ENCODE results near the gene TMEM101. TPM values are rescaled to one million over a fixed set of nuclear protein-coding genes. Genes with fewer than 3 reads are reported as not detected.
"Not testable (repeated sequence)": the region's sequence is repeated elsewhere in the genome, so short reads cannot be mapped to it uniquely, and the experiment has no call there.

Gene TMEM101
- total and polyA plus RNA-seq, 2 experiments from 2014 or later: 22.5 to 65.8 TPM

- TF ChIP-seq CTCF (IDR thresholded peaks at IDR 0.05; ENCODE audit: low read depth, low read length): no peak
These were observed 8.9 kb upstream of the TMEM101 start for GRCh38 chr17:44023545-44024270.

GRCh38 chr17:44022246-44022645 is 7.5 kb upstream of the TMEM101 start:
- H3K4me1 ChIP-seq (ENCODE audit: low read depth): no peaks in the 10 kb centered on the region
- no peaks in the 10 kb centered on the region for H3K9me3 ChIP-seq (ENCODE audit: low read depth)
- peaks cover 14% of the 10 kb centered on the region for H3K36me3 ChIP-seq
- DNase-seq (ENCODE audit: low read depth in 1 of 2, low spot score in 1 of 2): no peak
- no peaks in the 10 kb centered on the region for H3K27me3 ChIP-seq
- no peak overlapping the region for H3K27ac ChIP-seq
- no peak for TF ChIP-seq CTCF (IDR thresholded peaks at IDR 0.05; ENCODE audit: low read depth, low read length)
- no peak overlapping the region for H3K4me3 ChIP-seq

More at GRCh38 chr17:44023545-44024270, 8.9 kb upstream of the TMEM101 start:
- H3K4me1 ChIP-seq (ENCODE audit: low read depth): no peaks in the 10 kb centered on the region
- no peak overlapping the region for H3K4me3 ChIP-seq
- H3K27me3 ChIP-seq: no peaks in the 10 kb centered on the region
- peak overlapping the region; percentile 6 for H3K27ac ChIP-seq
- DNase-seq (ENCODE audit: low read depth in 1 of 2, low spot score in 1 of 2): no peak
- peaks cover 14% of the 10 kb centered on the region for H3K36me3 ChIP-seq
- H3K9me3 ChIP-seq (ENCODE audit: low read depth): no peaks in the 10 kb centered on the region

- not testable (repeated sequence) for H3K9me3 ChIP-seq (ENCODE audit: low read depth); H3K4me1 ChIP-seq (ENCODE audit: low read depth); DNase-seq (ENCODE audit: low read depth in 1 of 2, low spot score in 1 of 2); H3K27me3 ChIP-seq; H3K27ac ChIP-seq; H3K4me3 ChIP-seq
- peaks cover 14% of the 10 kb centered on the region for H3K36me3 ChIP-seq
These were observed 6.5 kb upstream of the TMEM101 start for GRCh38 chr17:44021227-44021626.

GRCh38 chr17:44014133-44014436 is 678 bp downstream of the TMEM101 start:
- H3K9me3 ChIP-seq (ENCODE audit: low read depth): no peaks in the 10 kb centered on the region
- no peaks in the 10 kb centered on the region for H3K27me3 ChIP-seq
- peaks cover 14% of the 10 kb centered on the region for H3K4me1 ChIP-seq (ENCODE audit: low read depth)
- peak overlapping the region; percentile 76 for H3K4me3 ChIP-seq
- H3K27ac ChIP-seq: peak overlapping the region; percentile 92
- peak in 1 of 2 donors; percentile 65 for DNase-seq (ENCODE audit: low read depth in 1 of 2, low spot score in 1 of 2)
- no peaks in the 10 kb centered on the region for H3K36me3 ChIP-seq
- TF ChIP-seq CTCF (IDR thresholded peaks at IDR 0.05; ENCODE audit: low read depth, low read length): no peak

GRCh38 chr17:44012874-44013273 is 1.9 kb downstream of the TMEM101 start:
- Histone ChIP-seq H3K36me3 (no peaks in the 10 kb centered on the region), H3K9me3 (ENCODE audit: low read depth) (no peaks in the 10 kb centered on the region), H3K27ac (no peak overlapping the region), H3K4me3 (no peak overlapping the region), H3K27me3 (no peaks in the 10 kb centered on the region), H3K4me1 (ENCODE audit: low read depth) (peaks cover 16% of the 10 kb centered on the region)
- DNase-seq (ENCODE audit: low read depth in 1 of 2, low spot score in 1 of 2): no peak
- no peak for TF ChIP-seq CTCF (IDR thresholded peaks at IDR 0.05; ENCODE audit: low read depth, low read length)

- no peak overlapping the region for H3K27ac ChIP-seq
- H3K4me3 ChIP-seq: no peak overlapping the region
- no peaks in the 10 kb centered on the region for H3K9me3 ChIP-seq (ENCODE audit: low read depth)
- no peak for TF ChIP-seq CTCF (IDR thresholded peaks at IDR 0.05; ENCODE audit: low read depth, low read length)
- peaks cover 18% of the 10 kb centered on the region for H3K4me1 ChIP-seq (ENCODE audit: low read depth)
- peak in 1 of 2 donors; percentile 12 for DNase-seq (ENCODE audit: low read depth in 1 of 2, low spot score in 1 of 2)
- H3K36me3 ChIP-seq: no peaks in the 10 kb centered on the region
- H3K27me3 ChIP-seq: no peaks in the 10 kb centered on the region
These were observed 2.4 kb downstream of the TMEM101 start for GRCh38 chr17:44012391-44012790.
